Measurements from ENCODE around the gene BAZ1A.

GRCh38 chr14:34867199-34867598 lies 8.0 kb downstream of the BAZ1A start:
- TF ChIP-seq, protein P1, sequence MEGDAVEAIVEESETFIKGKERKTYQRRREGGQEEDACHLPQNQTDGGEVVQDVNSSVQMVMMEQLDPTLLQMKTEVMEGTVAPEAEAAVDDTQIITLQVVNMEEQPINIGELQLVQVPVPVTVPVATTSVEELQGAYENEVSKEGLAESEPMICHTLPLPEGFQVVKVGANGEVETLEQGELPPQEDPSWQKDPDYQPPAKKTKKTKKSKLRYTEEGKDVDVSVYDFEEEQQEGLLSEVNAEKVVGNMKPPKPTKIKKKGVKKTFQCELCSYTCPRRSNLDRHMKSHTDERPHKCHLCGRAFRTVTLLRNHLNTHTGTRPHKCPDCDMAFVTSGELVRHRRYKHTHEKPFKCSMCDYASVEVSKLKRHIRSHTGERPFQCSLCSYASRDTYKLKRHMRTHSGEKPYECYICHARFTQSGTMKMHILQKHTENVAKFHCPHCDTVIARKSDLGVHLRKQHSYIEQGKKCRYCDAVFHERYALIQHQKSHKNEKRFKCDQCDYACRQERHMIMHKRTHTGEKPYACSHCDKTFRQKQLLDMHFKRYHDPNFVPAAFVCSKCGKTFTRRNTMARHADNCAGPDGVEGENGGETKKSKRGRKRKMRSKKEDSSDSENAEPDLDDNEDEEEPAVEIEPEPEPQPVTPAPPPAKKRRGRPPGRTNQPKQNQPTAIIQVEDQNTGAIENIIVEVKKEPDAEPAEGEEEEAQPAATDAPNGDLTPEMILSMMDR (IDR thresholded peaks at IDR 0.05 in 4 of 5, conservative IDR thresholded peaks at IDR 0.05 in 1 of 5) = no peak
- no peak for TF ChIP-seq POLR2A (IDR thresholded peaks at IDR 0.05)
